Astrocyte (in vitro differentiated cells and primary cell): ENCODE results near the gene ESPNL. TPM values are rescaled to one million over a fixed set of nuclear protein-coding genes. Genes with fewer than 3 reads are reported as not detected.

Source experiments
- DNase-seq: peaks from one replicate; pipeline ENCODE4 v3.0.0-alpha.2; 2010; ENCODE audit warnings: low read depth
- FAIRE-seq: peaks from 2 replicates; lab custom pipeline; 2011; peaks lifted over from hg19 to GRCh38; lab: Jason Lieb, UNC
- H2AFZ ChIP-seq: 2 replicates; pipeline ENCODE4 v1.6.0; 2012; ENCODE audit warnings: low read depth, low read length, inconsistent platforms
- H3K27ac ChIP-seq: 2 replicates; pipeline ENCODE4 v1.5.1; 2011; ENCODE audit warnings: low read depth, low read length, inconsistent platforms
- H3K27me3 ChIP-seq: 2 replicates; pipeline ENCODE4 v1.6.0; 2011; ENCODE audit warnings: low read length, inconsistent platforms; ENCODE audit not compliant: insufficient read depth
- H3K36me3 ChIP-seq: 2 replicates; pipeline ENCODE4 v1.5.1; 2011; ENCODE audit warnings: low read length, inconsistent platforms; ENCODE audit not compliant: insufficient read depth
- H3K4me1 ChIP-seq: 2 replicates; pipeline ENCODE4 v1.5.1; 2011; ENCODE audit warnings: low read length, inconsistent platforms; ENCODE audit not compliant: insufficient read depth
- H3K4me2 ChIP-seq: 2 replicates; pipeline ENCODE4 v1.6.0; 2012; ENCODE audit warnings: low read length, inconsistent platforms
- H3K4me3 ChIP-seq: 2 replicates; pipeline ENCODE4 v1.5.1; 2011; ENCODE audit warnings: low read depth, mild to moderate bottlenecking, low read length, inconsistent platforms; ENCODE audit not compliant: insufficient read depth
- H3K79me2 ChIP-seq: 2 replicates; pipeline ENCODE4 v1.6.0; 2012; ENCODE audit warnings: mild to moderate bottlenecking, low read length, inconsistent platforms; ENCODE audit not compliant: insufficient read depth
- H3K9ac ChIP-seq: 2 replicates; pipeline ENCODE4 v1.6.0; 2012; ENCODE audit warnings: mild to moderate bottlenecking, low read length, inconsistent platforms
- H3K9me3 ChIP-seq: 2 replicates; pipeline ENCODE4 v1.5.1; 2012; ENCODE audit warnings: low read depth, mild to moderate bottlenecking, low read length, inconsistent platforms; ENCODE audit not compliant: insufficient read depth
- H4K20me1 ChIP-seq: 2 replicates; pipeline ENCODE4 v1.6.0; 2012; ENCODE audit warnings: low read length, inconsistent platforms; ENCODE audit not compliant: insufficient read depth
- H3K27ac Mint-ChIP-seq: one replicate; pipeline ENCODE4 v1.8.0; 2021; ENCODE audit warnings: mild to moderate bottlenecking, mixed read lengths; ENCODE audit not compliant: unreplicated experiment
- H3K27me3 Mint-ChIP-seq: one replicate; pipeline ENCODE4 v1.8.0; 2021; ENCODE audit warnings: low read depth, mixed read lengths; ENCODE audit not compliant: unreplicated experiment
- H3K36me3 Mint-ChIP-seq: one replicate; pipeline ENCODE4 v1.8.0; 2021; ENCODE audit warnings: low read depth, mixed read lengths; ENCODE audit not compliant: unreplicated experiment
- H3K4me1 Mint-ChIP-seq: one replicate; pipeline ENCODE4 v1.8.0; 2021; ENCODE audit warnings: low read depth, mixed read lengths; ENCODE audit not compliant: unreplicated experiment
- H3K4me3 Mint-ChIP-seq: one replicate; pipeline ENCODE4 v1.8.0; 2021; ENCODE audit warnings: mild to moderate bottlenecking, moderate library complexity, mixed read lengths; ENCODE audit not compliant: unreplicated experiment
- H3K9me3 Mint-ChIP-seq: one replicate; pipeline ENCODE4 v1.8.0; 2021; ENCODE audit warnings: mild to moderate bottlenecking, mixed read lengths; ENCODE audit not compliant: unreplicated experiment
- EZH2 ChIP-seq: IDR thresholded peaks from 2 replicates; pipeline ENCODE4 v1.6.1; 2012; ENCODE audit warnings: mild to moderate bottlenecking, low read length, inconsistent platforms; ENCODE audit not compliant: insufficient read depth
- total RNA-seq: library from RNA; stranded (reverse); gene quantifications from 2 replicates; pipeline ENCODE4 v1.2.1, GENCODE V29; 2021
- TF ChIP-seq, protein P1 (sequence below): IDR thresholded peaks from 2 replicates; pipeline ENCODE4 v1.5.1; 2011; ENCODE audit warnings: low read depth, mild to moderate bottlenecking, inconsistent platforms, low read length, moderate library complexity; ENCODE audit not compliant: insufficient read depth

Gene ESPNL
- total RNA-seq, 1 donor from 2014 or later, result not detected

DNA sequence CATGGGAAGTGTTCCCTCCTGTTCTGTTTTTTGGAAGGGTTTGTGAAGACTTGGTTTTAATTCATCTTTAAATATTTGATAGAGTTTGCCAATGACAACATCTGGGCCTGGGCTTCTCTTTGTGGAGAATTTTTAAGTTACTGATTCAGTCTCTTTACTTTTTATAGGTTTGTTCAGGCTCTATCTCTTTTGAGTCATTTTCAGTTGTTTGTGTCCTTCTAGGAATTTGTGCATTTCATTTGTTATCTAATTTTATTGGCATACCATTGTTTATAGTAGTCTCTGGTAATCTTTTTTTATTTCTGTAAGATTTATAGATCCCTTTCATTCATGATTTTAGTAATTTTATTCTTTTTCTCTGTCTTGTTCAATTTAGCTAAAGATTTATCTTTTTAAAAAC, 24.7 kb upstream of the ESPNL start:
- Histone ChIP-seq H3K4me3 (no peak overlapping the region), H3K27me3 (no peaks in the 10 kb centered on the region), H3K9ac (no peak overlapping the region), H3K27ac (no peak overlapping the region), H2AFZ (no peak overlapping the region), H3K9me3 (no peaks in the 10 kb centered on the region), H4K20me1 (no peaks in the 10 kb centered on the region), H3K36me3 (no peaks in the 10 kb centered on the region), H3K4me1 (no peaks in the 10 kb centered on the region), H3K4me2 (no peak overlapping the region), H3K79me2 (no peaks in the 10 kb centered on the region)
- Mint-ChIP-seq H3K27me3 (no peaks in the 10 kb centered on the region), H3K4me3 (no peak overlapping the region), H3K36me3 (peaks cover 30% of the 10 kb centered on the region), H3K27ac (no peak overlapping the region), H3K9me3 (peaks cover 11% of the 10 kb centered on the region), H3K4me1 (no peaks in the 10 kb centered on the region)
- DNase-seq, result no peak
- FAIRE-seq, result no peak
- TF ChIP-seq, protein P1, sequence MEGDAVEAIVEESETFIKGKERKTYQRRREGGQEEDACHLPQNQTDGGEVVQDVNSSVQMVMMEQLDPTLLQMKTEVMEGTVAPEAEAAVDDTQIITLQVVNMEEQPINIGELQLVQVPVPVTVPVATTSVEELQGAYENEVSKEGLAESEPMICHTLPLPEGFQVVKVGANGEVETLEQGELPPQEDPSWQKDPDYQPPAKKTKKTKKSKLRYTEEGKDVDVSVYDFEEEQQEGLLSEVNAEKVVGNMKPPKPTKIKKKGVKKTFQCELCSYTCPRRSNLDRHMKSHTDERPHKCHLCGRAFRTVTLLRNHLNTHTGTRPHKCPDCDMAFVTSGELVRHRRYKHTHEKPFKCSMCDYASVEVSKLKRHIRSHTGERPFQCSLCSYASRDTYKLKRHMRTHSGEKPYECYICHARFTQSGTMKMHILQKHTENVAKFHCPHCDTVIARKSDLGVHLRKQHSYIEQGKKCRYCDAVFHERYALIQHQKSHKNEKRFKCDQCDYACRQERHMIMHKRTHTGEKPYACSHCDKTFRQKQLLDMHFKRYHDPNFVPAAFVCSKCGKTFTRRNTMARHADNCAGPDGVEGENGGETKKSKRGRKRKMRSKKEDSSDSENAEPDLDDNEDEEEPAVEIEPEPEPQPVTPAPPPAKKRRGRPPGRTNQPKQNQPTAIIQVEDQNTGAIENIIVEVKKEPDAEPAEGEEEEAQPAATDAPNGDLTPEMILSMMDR, result no peak
- no peak for TF ChIP-seq EZH2

DNA sequence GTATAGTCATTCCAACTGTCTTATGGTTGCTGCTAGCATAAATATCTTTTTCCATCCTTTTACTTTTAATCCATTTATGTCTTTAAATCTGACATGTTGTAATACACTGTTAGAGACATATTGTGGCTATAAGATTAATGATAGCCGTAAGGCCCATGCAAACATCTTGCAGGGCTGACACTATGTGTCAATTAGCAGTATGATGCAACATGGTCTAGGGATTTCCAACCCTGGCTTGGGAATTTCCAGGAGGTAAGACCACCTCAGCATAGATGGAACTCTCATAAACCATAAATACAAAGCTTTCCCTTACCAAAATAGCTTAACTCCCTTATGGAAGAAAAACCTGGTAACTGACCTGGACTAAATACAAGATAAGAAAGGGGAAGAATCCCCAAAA, 22.8 kb upstream of the ESPNL start:
- no peaks in the 10 kb centered on the region for H3K36me3 ChIP-seq
- H3K4me3 ChIP-seq, result no peak overlapping the region
- H3K9ac ChIP-seq, result no peak overlapping the region
- no peaks in the 10 kb centered on the region for H3K4me1 ChIP-seq
- FAIRE-seq, result no peak
- TF ChIP-seq, protein P1, result no peak
- no peak for TF ChIP-seq EZH2
- H3K9me3 Mint-ChIP-seq, result peaks cover 11% of the 10 kb centered on the region
- no peak overlapping the region for H3K4me2 ChIP-seq
- no peaks in the 10 kb centered on the region for H3K79me2 ChIP-seq
- no peaks in the 10 kb centered on the region for H3K27me3 Mint-ChIP-seq
- H3K36me3 Mint-ChIP-seq, result peaks cover 38% of the 10 kb centered on the region
- no peak overlapping the region for H3K4me3 Mint-ChIP-seq
- H3K9me3 ChIP-seq, result no peaks in the 10 kb centered on the region
- no peak for DNase-seq
- no peak overlapping the region for H2AFZ ChIP-seq
- H3K27ac ChIP-seq, result no peak overlapping the region
- peak overlapping the region; percentile 50 for H3K27ac Mint-ChIP-seq
- no peaks in the 10 kb centered on the region for H3K27me3 ChIP-seq
- H3K4me1 Mint-ChIP-seq, result no peaks in the 10 kb centered on the region
- H4K20me1 ChIP-seq, result no peaks in the 10 kb centered on the region

DNA sequence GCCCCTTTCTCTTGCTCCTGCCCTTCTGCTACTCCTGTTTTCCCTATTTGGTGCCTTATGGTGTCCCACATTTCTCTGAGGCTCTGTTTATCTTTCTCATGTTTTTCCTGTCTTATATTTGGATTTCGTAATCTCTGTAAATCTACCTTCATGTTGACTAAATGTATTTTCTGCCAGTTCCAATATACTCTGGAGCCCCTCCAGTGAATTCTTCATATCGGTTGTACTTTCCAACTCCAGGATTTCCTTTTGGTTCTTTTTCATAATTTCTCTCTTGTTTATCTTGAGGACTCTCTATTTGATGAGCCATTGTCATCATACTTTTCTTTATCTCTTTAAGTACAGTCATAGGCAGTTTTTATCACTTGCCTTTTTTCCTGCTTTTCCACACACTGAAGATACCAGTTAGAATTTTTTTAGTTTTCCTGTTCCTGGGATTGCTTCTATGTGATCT, 20.2 kb upstream of the ESPNL start:
- no peak overlapping the region for H3K4me3 ChIP-seq
- H3K4me2 ChIP-seq, result no peak overlapping the region
- H3K36me3 ChIP-seq, result no peaks in the 10 kb centered on the region
- Mint-ChIP-seq H3K4me1 (no peaks in the 10 kb centered on the region), H3K27ac (no peak overlapping the region), H3K36me3 (peaks cover 41% of the 10 kb centered on the region), H3K27me3 (no peaks in the 10 kb centered on the region), H3K9me3 (peaks cover 6% of the 10 kb centered on the region), H3K4me3 (no peak overlapping the region)
- no peaks in the 10 kb centered on the region for H3K79me2 ChIP-seq
- H2AFZ ChIP-seq, result no peak overlapping the region
- no peaks in the 10 kb centered on the region for H4K20me1 ChIP-seq
- H3K9ac ChIP-seq, result no peak overlapping the region
- TF ChIP-seq, protein P1, result no peak
- TF ChIP-seq EZH2, result no peak
- FAIRE-seq (no peak), DNase-seq (no peak)
- H3K27me3 ChIP-seq, result no peaks in the 10 kb centered on the region
- H3K4me1 ChIP-seq, result no peaks in the 10 kb centered on the region
- no peaks in the 10 kb centered on the region for H3K9me3 ChIP-seq
- no peak overlapping the region for H3K27ac ChIP-seq
